ENCODE measurements around the gene AUTS2.

Gene AUTS2

GRCh38 chr7:69625238-69625637 is 27.0 kb downstream of the AUTS2 start:
- DNase-seq: no peak

GRCh38 chr7:69625798-69626197 is 27.5 kb downstream of the AUTS2 start:
- DNase-seq: no peak

DNA sequence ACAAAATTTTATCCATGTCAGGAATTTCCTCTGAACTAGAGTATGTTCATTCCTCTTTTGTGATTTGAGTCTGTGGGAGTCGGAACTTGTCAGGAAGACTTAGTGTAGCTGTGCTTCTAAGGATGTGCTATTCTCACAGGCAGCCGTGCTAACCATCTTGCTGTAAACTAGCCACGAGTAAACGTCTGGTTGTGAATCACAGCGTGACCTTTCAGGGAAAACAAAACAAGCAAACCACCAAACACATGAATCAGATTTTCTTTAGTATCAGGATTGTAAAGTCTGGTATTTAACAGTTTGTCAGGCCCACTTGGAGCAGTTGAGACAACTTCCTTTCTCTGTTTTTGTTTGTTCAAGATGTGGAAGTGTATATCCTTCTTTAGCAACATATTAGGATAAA is 32.0 kb downstream of the AUTS2 start:
- DNase-seq: no peak

- DNase-seq: no peak
Measured at GRCh38 chr7:69631131-69631530, 32.9 kb downstream of the AUTS2 start.

DNA sequence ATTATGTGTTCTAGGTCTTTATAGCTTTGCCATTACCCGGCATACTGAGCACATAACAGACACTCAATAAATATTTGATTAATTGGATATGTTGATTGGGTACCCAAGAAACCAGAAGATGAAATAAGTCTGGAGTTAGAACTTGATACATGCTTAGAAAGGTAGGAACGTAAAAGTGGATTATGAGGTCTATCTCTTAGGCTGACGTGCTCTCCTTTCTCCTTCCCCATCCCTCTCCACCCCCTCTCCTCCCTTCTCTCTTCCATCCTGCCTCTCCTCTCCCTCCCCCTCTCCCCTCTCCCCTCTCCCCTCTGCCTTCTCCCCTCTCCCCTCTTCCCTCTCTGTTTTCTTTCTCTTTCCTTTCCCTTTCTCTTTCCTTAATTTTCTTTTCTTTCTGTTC is 34.0 kb downstream of the AUTS2 start:
- DNase-seq: no peak

DNA sequence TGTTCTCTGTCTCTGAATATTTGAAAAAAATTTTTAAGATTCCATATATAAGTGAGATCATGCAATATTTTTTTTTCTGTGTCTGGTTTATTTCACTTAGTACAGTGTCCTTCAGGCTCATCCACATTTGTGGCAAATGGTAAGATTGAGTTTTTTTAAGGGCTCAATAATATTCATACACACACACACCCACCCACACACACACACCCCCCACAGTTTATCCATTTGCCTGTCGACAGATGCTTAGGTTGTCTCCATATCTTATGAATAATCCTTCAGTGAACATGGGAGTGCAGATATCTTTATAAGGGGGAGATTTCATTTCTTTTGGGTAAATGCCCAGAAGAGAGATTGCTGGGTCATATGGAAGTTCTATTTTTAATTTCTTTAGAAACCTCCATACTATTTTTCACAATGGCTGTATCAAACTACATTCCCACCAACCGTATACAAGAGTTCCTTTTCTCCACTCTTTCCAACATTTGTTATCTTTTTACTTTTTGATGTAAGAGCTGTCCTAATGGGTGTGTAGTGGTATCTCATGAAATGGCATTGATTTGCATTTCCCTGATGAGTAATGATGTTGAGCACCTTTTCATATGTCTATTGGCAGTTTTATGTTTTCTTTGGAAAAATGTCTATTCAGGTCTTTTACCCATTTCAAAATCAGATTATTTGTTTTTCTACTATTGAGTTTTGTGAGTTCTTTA is 35.0 kb downstream of the AUTS2 start:
- DNase-seq: no peak

DNA sequence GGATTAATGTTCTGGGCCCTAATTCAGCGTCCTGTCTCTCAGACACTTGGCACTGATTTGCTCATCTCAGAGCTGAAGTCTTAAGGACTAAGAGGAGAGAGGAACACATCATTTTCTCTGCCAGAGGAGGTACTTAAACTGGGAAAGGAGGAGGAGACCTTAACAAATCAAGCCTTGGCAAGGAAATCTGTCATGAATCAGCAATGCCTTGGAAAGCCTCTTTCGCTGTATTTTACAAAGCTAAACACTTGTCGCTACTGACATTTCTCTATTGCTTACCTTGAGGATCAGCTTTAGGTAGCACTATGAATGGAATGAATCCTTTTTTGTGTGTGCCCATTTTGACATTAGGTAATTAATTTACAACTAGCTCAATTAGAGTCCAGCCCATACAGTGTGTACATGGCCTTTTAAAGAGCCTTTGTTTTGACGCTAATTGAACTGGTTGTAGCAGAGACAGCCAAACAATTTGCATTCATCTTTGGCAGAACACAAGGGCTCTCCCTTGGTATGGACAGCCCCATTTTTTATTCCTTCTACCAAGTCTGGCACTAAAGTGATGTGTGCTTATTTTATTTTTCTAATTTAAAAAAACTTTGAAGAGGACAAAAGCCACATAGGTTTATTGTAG is 37.4 kb downstream of the AUTS2 start:
- no peak for DNase-seq

DNA sequence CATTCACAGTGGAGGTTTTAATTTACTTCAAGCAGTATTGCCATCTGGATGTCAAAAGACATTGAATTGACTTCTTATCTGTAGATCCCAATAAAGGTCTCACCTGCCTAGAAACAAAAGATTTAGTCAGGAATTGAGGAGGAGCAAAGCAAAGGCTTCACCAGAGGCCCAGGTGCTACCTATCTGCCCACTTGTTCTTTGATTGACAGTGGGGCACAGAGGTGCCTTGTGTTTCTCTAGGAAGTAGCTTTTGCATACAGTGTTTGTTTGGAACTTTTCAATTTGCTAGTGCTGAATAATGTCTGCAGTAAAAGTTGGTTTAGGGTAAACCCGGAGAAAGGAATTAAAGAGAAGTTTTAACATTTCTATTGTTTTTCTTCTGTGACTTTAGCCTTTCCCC is 40.4 kb downstream of the AUTS2 start:
- no peak for DNase-seq

- DNase-seq: no peak
Measured at GRCh38 chr7:69640216-69640615, 41.9 kb downstream of the AUTS2 start.

DNA sequence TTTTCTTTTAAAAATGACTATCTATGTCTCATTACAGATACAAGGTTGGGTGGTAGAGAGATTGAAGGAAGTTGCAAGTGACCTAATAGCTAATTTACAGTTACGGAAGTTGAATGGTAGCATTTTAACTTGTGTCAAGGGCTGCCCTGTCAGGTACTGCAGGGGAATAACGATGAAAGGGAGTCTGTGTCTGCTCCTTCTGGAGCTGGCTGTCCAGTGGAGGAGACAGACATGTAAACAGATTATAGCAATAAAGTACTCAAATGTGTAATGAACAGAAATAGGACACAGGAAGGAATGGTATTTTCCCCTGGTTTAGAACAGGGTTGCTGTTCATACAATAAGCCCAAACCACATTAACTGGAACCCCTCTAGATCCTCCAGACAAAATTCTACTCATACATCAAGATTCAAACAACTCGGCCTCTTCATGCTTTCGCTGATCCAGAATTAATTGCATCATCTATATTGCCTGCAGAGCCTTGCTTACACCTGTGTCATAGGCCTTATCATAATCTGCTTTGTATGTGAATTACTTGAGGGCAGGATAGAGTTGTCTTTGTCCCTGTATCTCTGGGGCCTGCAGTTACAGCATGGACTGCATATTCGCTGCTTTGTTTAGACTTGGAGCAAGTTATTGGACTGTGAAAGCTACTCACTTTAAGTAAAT is 42.8 kb downstream of the AUTS2 start:
- no peak for DNase-seq

DNA sequence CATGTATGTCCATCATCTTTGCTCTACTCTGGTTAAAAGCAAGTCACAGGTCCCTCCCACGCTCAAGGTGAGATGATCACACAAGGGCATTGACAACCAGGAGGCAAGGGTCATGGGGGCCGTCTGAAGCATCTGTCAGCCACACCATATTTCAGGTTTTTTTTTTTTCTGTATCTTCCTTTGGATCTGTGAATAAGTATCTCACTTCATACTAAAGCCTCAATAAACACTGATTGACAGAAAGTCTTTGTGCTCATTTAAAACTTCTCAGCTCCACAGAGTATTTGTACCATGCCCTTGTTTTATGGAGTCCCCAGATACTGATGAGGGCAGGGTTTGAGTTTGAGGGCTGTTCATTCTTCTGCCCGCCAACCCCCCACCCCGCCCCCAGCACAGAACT is 45.0 kb downstream of the AUTS2 start:
- DNase-seq: no peak

GRCh38 chr7:69643708-69644445 is 45.6 kb downstream of the AUTS2 start:
- no peak for DNase-seq

- no peak for DNase-seq
Measured at GRCh38 chr7:69645683-69646082, 47.4 kb downstream of the AUTS2 start.

DNA sequence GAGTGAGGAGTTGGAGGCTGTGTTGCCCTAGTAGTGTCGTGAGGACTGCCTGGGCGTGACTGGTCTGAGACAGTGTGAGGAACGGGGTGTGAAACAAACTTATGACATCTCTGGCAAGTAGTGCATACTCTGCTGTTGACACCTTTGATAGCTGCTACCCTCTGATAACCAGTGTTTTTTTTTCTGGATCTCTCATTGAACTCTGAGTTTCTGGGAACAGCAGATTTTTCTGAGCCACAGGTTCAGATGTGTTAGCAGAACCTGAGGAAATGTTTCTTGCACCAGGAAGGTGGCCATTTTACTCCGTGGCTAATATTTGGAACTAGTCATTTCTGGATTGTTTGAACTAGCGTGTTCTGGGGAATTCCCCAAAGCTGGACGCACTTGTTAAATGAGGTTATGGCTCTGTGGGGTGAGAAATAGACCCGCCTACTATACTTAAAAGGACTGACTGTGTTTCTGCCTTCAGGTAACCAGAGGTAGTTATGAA is 52.9 kb downstream of the AUTS2 start:
- DNase-seq: peak; percentile 3

GRCh38 chr7:69652947-69653701 is 54.8 kb downstream of the AUTS2 start:
- DNase-seq: no peak

GRCh38 chr7:69653806-69654205 is 55.5 kb downstream of the AUTS2 start:
- no peak for DNase-seq

DNA sequence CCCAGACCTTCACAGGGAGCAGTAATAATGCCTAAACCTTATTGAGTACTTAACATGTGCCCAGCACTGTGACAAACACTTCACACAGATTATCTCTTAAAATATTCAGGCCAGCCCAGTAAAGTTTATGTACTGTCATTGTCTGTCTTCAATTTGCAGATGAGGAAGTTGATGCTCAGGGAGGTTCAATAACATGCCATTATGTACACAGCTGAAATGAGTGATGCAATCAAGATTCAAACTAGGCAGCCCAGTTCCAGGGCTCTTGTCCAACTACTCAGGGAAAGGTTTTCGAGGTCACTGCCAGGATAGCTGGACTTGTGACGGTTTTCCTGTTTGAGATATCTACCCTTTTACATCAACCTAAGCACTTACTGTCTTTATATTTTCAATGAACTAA is 56.1 kb downstream of the AUTS2 start:
- DNase-seq: no peak

DNA sequence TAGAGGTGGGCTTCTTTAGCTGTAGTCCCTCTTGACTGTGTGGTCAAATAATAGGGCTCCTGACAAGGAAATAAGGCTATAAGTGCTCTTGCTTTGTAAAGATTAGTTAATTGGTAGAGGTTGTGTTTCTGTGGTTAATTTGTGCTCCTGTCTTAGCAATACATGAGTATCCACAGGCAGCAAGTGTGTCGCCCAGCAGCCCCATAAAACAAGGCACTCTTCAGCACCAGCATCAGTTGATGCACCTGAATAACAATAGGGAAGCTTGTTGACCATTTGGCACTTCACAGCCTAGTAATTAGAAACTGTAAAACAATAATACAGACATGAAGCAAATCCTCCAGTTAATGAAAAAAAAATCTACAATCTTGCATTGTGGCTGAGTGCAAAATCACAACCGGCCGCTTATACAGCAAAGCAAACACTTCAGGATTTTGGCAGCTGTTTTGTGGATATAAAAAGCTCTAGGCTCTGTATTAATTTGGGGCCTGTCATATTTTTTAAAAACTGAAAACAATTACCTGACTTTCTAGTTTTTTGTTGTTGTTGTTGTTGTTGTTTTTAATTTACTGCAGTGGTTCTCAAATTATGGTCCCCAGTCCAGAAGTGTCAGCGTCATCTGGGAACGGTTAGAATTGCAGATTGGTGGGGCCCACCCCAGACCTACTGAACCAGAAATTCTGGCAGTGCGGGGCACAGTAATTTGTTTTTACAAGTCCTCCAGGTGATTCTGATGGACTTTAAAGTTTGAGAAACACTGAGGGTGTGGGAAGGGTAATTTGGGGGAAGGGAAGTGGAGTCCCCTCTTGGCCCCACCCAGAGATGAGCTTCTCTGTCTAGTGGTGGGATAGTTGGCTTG is 56.8 kb downstream of the AUTS2 start:
- no peak for DNase-seq

DNA sequence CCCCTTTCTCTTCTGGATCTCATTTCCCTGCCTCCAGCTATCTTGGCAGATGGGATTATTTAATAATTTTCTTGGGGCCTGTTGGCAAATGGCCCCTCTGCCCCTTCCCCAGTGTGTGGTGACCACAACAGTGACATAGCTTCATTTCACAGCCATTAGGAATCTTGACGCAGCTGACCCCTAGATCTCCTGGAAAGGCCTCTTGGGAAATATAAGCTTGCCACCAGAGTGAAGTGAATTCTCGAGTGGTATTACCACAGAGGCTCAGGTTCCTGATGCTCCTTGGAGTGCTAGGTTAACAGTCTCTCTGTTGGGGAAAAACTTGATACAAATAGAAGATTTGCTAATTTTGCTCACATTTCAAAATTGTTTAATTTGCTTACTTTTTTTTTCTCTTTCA is 57.8 kb downstream of the AUTS2 start:
- no peak for DNase-seq

DNA sequence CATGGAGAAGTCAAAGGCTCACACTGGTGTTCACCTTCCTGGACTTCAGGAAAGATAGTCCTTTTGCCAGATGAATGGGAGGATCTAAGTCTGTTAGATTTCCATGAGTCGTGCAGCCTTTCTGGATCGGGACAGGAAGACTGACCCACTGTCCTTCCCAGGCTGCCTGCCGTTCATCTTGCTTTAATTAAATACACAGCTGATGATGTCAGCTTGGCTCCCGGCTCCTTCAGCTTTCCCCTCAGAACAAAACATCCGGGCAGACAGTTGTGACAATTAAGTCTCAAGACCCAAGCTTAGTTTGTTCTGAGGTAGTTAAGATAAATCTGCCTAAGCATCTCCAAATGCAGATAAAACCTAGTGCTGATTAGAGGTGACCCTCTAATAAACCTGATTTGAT is 58.6 kb downstream of the AUTS2 start:
- no peak for DNase-seq

DNA sequence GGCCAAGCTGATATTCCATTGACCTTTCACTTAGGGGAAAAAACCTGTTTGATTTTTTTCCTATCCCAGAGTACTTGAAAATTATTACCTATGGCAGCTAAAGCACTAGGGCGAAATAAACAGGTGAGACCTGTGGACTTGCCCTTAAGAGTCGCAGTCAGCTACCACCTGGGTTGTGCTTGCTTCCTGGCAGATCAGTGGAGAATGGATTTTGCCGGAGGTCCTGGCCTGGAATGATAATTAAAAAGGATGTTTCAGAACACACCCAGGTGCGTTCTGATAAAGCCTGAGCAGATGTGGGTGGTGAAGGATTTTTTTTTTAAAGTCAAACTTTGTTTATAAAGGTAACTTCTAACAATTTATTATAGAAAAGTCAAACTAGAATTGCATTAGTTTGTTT is 59.1 kb downstream of the AUTS2 start:
- DNase-seq: no peak

- no peak for DNase-seq
Measured at GRCh38 chr7:69657985-69658384, 59.7 kb downstream of the AUTS2 start.
